Effector memory CD8-positive, alpha-beta T cell (primary cell): ENCODE measurements around the gene CHRNB4.
A peak's percentile ranks its signal among the peaks of the same experiment; 100 is the strongest.

Experiments used
- ATAC-seq: fragments of 150-1000 bp; cut with Tn5 transposase; replicated peaks from 2 replicates; pipeline ENCODE4 v1.10.0; 2021; ENCODE audit warnings: mild to moderate bottlenecking, moderate library complexity
- DNase-seq, 3 experiments: peaks; one replicate each; pipeline ENCODE4 v3.0.0; 2021
- H3K27ac Mint-ChIP-seq, 2 donors: one replicate each; pipeline ENCODE4 v1.8.0; 2022; ENCODE audit warnings: mild to moderate bottlenecking in 2 of 2, mixed read lengths in 2 of 2, moderate library complexity in 2 of 2
- H3K27me3 Mint-ChIP-seq, 2 donors: one replicate each; pipeline ENCODE4 v1.8.0; 2022; ENCODE audit warnings: mixed read lengths in 2 of 2
- H3K36me3 Mint-ChIP-seq: one replicate; pipeline ENCODE4 v1.8.0; 2022; ENCODE audit warnings: mild to moderate bottlenecking, moderate library complexity, mixed read lengths; ENCODE audit not compliant: insufficient read depth
- H3K4me1 Mint-ChIP-seq, 2 donors: one replicate each; pipeline ENCODE4 v1.8.0; 2022; ENCODE audit warnings: low read depth in 2 of 2, mixed read lengths in 2 of 2
- H3K4me3 Mint-ChIP-seq, 2 donors: one replicate each; pipeline ENCODE4 v1.8.0; 2022; ENCODE audit warnings: mild to moderate bottlenecking in 2 of 2, mixed read lengths in 2 of 2, moderate library complexity in 2 of 2
- H3K9me3 Mint-ChIP-seq, 2 donors: one replicate each; pipeline ENCODE4 v1.8.0; 2022; ENCODE audit warnings: mixed read lengths in 2 of 2

CHRNB4 gene

GRCh38 chr15:78623786-78624497, 17.1 kb downstream of the CHRNB4 start:
- Mint-ChIP-seq H3K4me1 (peaks cover 0 to 5% of the 10 kb centered on the region in 2 donors), H3K4me3 (no peak overlapping the region), H3K36me3 (no peaks in the 10 kb centered on the region), H3K27me3 (peaks cover 68 to 92% of the 10 kb centered on the region in 2 donors), H3K9me3 (no peaks in the 10 kb centered on the region), H3K27ac (no peak overlapping the region)
- no peak for DNase-seq
- no peak for ATAC-seq

DNA sequence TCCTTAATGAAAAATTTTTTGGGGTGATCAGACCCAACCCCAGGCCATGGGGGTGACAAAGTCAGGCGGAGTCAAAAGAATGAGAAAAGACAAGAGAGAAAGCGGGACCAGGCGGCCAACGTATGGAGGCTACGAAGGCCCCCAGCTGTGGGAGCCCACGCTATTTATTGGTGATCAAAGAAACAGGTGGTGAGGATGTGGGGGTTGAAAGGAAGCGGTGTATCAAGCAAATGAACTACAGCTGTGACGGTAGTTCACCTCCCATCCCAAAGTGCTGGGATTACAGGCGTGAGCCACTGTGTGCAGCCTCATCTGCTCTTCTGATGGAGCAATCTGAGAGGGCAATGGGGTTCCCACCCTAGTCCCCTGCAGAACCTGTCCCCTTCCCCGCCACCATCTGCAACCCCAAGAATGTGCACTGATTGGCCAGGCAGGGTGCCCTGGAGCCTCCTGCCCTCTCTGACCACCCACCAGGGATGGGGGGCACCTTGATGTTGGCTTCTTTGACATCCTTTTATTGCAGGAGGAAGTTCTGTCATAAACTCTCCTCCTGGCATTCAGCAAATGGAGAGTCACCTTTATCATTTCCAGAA, 19.1 kb downstream of the CHRNB4 start:
- H3K36me3 Mint-ChIP-seq: no peaks in the 10 kb centered on the region
- H3K27ac Mint-ChIP-seq: no peak overlapping the region
- ATAC-seq (no peak), DNase-seq (no peak)
- H3K4me1 Mint-ChIP-seq: peaks cover 0 to 7% of the 10 kb centered on the region in 2 donors
- H3K27me3 Mint-ChIP-seq: peaks cover 59 to 82% of the 10 kb centered on the region in 2 donors
- no peaks in the 10 kb centered on the region for H3K9me3 Mint-ChIP-seq
- H3K4me3 Mint-ChIP-seq: no peak overlapping the region

GRCh38 chr15:78620527-78621421, 20.2 kb downstream of the CHRNB4 start, which contains the start of gene CHRNA3:
TSS of gene CHRNA3 (minus strand) at chr15:78620996. CDS start at chr15:78620794, 202 bp downstream.
- Mint-ChIP-seq H3K9me3 (no peaks in the 10 kb centered on the region), H3K27ac (no peak within 1 kb of the TSS), H3K27me3 (peaks cover 50 to 71% of the 10 kb centered on the region in 2 donors), H3K4me3 (no peak within 1 kb of the TSS), H3K4me1 (peaks cover 0 to 7% of the 10 kb centered on the region in 2 donors), H3K36me3 (no peaks in the 10 kb centered on the region)
- ATAC-seq: no peak
- no peak for DNase-seq

DNA sequence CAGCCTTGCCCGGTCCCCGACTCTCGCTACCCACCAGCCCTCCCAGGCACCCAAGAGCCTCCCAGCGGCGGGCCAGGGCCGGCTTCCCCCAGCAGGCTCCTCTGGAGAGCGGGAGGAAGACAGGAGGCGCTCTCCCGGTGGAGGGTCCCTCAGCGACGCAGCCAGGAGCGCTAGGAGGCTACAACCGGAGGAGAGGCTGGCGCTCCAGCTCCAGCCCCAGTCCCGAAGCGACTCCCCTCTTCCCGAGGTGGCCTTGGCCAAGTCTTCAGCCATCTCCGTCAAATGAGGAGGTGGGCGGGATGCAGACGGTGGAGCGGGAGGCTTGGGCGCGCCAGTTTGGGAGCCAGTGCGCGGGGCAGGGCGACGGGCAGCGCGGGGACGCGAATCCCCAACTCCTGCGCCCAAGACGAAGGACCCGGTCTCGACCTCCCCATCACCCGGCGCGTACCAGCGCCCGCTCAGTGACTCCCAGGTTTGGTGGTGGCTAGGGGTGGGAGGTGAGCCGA, 20.9 kb downstream of the CHRNB4 start:
- Mint-ChIP-seq H3K27me3 (peaks cover 50 to 64% of the 10 kb centered on the region in 2 donors), H3K36me3 (no peaks in the 10 kb centered on the region), H3K4me3 (no peak overlapping the region), H3K27ac (no peak overlapping the region), H3K4me1 (peaks cover 0 to 5% of the 10 kb centered on the region in 2 donors), H3K9me3 (no peaks in the 10 kb centered on the region)
- DNase-seq (no peak), ATAC-seq (no peak)

- no peak overlapping the region for H3K27ac Mint-ChIP-seq
- peaks cover 47 to 56% of the 10 kb centered on the region in 2 donors for H3K27me3 Mint-ChIP-seq
- H3K4me3 Mint-ChIP-seq: no peak overlapping the region
- peaks cover 0 to 5% of the 10 kb centered on the region in 2 donors for H3K4me1 Mint-ChIP-seq
- no peak for DNase-seq
- no peak for ATAC-seq
- H3K9me3 Mint-ChIP-seq: no peaks in the 10 kb centered on the region
- H3K36me3 Mint-ChIP-seq: no peaks in the 10 kb centered on the region
Observed at GRCh38 chr15:78619022-78619950, 21.7 kb downstream of the CHRNB4 start.

GRCh38 chr15:78618490-78618934, 22.5 kb downstream of the CHRNB4 start:
- Mint-ChIP-seq H3K36me3 (no peaks in the 10 kb centered on the region), H3K4me1 (peaks cover 0 to 5% of the 10 kb centered on the region in 2 donors), H3K4me3 (no peak overlapping the region), H3K27me3 (peaks cover 39 to 48% of the 10 kb centered on the region in 2 donors), H3K9me3 (no peaks in the 10 kb centered on the region), H3K27ac (no peak overlapping the region)
- peak; percentile 76 to 82 (median 82) for DNase-seq
- peak; percentile 43 for ATAC-seq

DNA sequence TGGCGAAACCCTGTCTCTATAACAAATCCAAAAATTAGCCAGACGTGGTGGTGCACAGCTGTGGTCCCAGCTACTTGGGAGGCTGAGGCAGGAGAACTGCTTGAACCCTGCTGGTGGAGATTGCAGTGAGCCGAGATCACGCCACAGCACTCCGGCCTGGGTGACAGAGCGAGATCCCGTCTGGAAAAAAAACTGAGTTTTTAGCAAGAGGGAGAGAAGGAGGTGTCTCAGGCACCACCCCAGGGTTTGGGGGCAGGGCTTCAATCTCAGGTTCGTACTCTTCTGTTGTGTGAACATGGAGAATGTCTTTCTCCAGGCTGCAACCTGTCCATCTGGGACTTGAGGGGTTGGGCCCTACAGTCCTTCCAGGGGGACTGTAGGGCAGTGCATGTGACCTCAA, 22.9 kb downstream of the CHRNB4 start:
- H3K36me3 Mint-ChIP-seq: no peaks in the 10 kb centered on the region
- no peaks in the 10 kb centered on the region for H3K9me3 Mint-ChIP-seq
- H3K4me3 Mint-ChIP-seq: no peak overlapping the region
- no peak for ATAC-seq
- peaks cover 35 to 44% of the 10 kb centered on the region in 2 donors for H3K27me3 Mint-ChIP-seq
- H3K4me1 Mint-ChIP-seq: peaks cover 0 to 5% of the 10 kb centered on the region in 2 donors
- no peak for DNase-seq
- no peak overlapping the region for H3K27ac Mint-ChIP-seq

- no peaks in the 10 kb centered on the region for H3K36me3 Mint-ChIP-seq
- H3K4me1 Mint-ChIP-seq: peaks cover 0 to 5% of the 10 kb centered on the region in 2 donors
- ATAC-seq (no peak), DNase-seq (no peak)
- H3K9me3 Mint-ChIP-seq: no peaks in the 10 kb centered on the region
- no peak overlapping the region for H3K4me3 Mint-ChIP-seq
- no peak overlapping the region for H3K27ac Mint-ChIP-seq
- H3K27me3 Mint-ChIP-seq: peaks cover 31 to 38% of the 10 kb centered on the region in 2 donors
Observed at GRCh38 chr15:78617516-78617915, 23.5 kb downstream of the CHRNB4 start.

GRCh38 chr15:78617076-78617475, 23.9 kb downstream of the CHRNB4 start:
- ATAC-seq: no peak
- Mint-ChIP-seq H3K27me3 (peaks cover 27 to 34% of the 10 kb centered on the region in 2 donors), H3K36me3 (no peaks in the 10 kb centered on the region), H3K4me1 (peaks cover 0 to 5% of the 10 kb centered on the region in 2 donors), H3K27ac (no peak overlapping the region), H3K9me3 (no peaks in the 10 kb centered on the region), H3K4me3 (no peak overlapping the region)
- DNase-seq: no peak

GRCh38 chr15:78616506-78616905, 24.5 kb downstream of the CHRNB4 start:
- no peaks in the 10 kb centered on the region for H3K9me3 Mint-ChIP-seq
- ATAC-seq (no peak), DNase-seq (no peak)
- H3K4me3 Mint-ChIP-seq: no peak overlapping the region
- H3K4me1 Mint-ChIP-seq: peaks cover 0 to 2% of the 10 kb centered on the region in 2 donors
- H3K36me3 Mint-ChIP-seq: no peaks in the 10 kb centered on the region
- no peak overlapping the region for H3K27ac Mint-ChIP-seq
- H3K27me3 Mint-ChIP-seq: peaks cover 21 to 28% of the 10 kb centered on the region in 2 donors

GRCh38 chr15:78615151-78615589, 25.8 kb downstream of the CHRNB4 start:
- DNase-seq (no peak), ATAC-seq (no peak)
- Mint-ChIP-seq H3K9me3 (no peaks in the 10 kb centered on the region), H3K36me3 (no peaks in the 10 kb centered on the region), H3K27me3 (peaks cover 18 to 25% of the 10 kb centered on the region in 2 donors), H3K27ac (no peak overlapping the region), H3K4me1 (peaks cover 0 to 2% of the 10 kb centered on the region in 2 donors), H3K4me3 (no peak overlapping the region)

DNA sequence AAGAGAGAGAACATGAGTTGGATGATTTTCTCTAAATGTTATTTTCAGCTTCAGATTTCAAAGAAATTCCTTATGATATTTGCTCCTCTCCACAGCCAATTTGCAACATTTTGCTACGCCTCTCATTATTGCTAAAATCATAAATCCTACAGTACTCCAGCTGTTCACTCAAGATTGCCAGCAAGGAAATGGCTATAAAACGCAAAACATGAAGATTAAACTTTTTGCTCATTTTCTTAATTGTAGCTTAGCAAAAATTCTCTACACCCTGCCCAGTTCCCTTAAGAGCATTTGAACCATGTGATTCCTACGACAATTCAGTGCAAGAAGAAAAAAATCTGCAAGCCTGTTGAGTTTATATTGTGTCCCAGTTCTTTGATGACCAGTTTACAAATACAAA, 27.0 kb downstream of the CHRNB4 start:
- H3K9me3 Mint-ChIP-seq: no peaks in the 10 kb centered on the region
- peaks cover 0 to 2% of the 10 kb centered on the region in 2 donors for H3K4me1 Mint-ChIP-seq
- H3K36me3 Mint-ChIP-seq: no peaks in the 10 kb centered on the region
- H3K27ac Mint-ChIP-seq: no peak overlapping the region
- ATAC-seq (no peak), DNase-seq (no peak)
- H3K27me3 Mint-ChIP-seq: peaks cover 18 to 25% of the 10 kb centered on the region in 2 donors
- no peak overlapping the region for H3K4me3 Mint-ChIP-seq
